GM08714 (cell line): ENCODE results near the gene UST.

Experiments used
- H3K4me3 ChIP-seq: fragments of 200-500 bp; sonication (Bioruptor generic); 2 replicates; pipeline ENCODE4 v1.5.1; 2014; ENCODE audit warnings: mild to moderate bottlenecking, low read length, inconsistent platforms
- ZNF274 ChIP-seq: IDR thresholded peaks from 2 replicates; pipeline ENCODE4 v1.6.1; 2012; ENCODE audit warnings: mild to moderate bottlenecking, low read depth, low read length

UST gene

GRCh38 chr6:149046822-149047246 lies 300.0 kb downstream of the UST start:
- peak overlapping the region; percentile 71; the same call in 1 of the 2 replicates for H3K4me3 ChIP-seq
- TF ChIP-seq ZNF274: no peak

DNA sequence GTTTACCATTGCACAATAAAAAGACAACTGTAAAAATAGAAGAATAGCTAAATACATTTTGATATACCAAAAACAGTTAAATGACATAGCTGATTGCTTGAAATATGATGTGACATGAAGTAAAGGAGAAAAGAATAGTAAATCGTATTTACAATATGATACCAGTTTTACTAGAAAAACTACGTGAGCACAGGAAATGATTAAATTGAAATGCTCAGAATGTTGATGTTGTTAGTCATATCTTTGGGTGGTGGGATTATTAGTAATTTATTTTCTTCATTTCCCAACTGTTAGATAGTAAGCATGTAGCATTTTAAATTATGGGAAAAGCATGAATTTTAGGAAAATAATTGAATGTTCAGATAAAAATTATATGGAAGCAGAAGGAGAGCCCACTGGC lies 302.4 kb downstream of the UST start:
- H3K4me3 ChIP-seq: no peak overlapping the region
- no peak for TF ChIP-seq ZNF274

DNA sequence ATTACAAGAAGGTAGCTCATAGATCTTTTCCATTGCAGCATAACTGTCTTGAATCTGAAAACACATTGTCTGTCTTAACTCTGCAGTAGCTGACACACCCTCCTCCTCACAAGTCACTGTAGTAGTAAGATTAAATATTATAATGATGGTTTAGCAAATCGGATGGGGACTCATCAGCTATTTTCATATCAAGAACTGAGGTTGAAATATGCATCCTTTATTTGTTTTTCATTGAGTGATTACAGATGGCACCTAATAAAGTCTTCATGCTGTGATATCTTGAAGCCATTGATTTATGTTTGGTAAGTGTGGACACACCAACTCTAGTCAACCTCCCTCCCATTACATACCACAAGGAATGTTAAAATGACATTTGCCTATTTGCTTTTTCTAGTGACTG lies 303.3 kb downstream of the UST start:
- H3K4me3 ChIP-seq: no peak overlapping the region
- TF ChIP-seq ZNF274: no peak

DNA sequence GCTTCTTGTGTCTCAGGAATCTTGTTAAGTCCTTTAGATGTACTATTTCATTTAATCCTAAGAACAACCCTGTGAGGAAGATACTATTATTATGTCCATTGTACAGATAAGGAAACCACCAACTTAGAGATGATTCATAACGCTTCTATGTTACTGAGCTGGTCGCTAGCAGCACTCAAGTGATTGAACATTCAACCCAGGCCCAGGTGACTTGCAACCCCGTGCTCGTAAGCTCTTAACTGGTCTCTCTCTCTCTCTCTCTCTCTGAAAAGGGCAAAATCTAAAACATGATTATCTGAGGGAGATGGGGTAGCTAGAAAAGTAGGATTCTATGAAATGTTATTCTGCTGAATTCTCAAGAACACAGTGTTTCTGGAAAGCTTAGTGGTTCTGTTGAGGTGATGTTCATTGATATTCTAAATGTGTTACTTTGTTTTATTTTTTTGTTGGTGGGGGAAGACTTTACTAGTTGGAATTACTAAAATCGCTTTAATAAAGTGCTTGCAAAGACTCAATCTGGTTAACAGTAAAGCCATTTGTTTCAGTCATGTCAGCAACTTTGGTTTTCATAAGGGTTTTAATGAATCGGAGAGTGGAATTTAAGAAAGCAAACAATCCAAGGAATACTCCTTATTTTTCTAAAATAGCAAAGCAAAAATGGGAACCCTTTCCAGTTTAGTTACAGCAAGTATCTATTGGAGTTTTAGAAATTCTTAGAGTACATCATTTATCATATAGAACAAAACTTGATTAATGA lies 305.7 kb downstream of the UST start:
- peak overlapping the region; percentile 24; the same call in 1 of the 2 replicates for H3K4me3 ChIP-seq
- no peak for TF ChIP-seq ZNF274

- no peak for TF ChIP-seq ZNF274
- H3K4me3 ChIP-seq: no peak overlapping the region
Measured at GRCh38 chr6:149053848-149054558, 307.2 kb downstream of the UST start.

DNA sequence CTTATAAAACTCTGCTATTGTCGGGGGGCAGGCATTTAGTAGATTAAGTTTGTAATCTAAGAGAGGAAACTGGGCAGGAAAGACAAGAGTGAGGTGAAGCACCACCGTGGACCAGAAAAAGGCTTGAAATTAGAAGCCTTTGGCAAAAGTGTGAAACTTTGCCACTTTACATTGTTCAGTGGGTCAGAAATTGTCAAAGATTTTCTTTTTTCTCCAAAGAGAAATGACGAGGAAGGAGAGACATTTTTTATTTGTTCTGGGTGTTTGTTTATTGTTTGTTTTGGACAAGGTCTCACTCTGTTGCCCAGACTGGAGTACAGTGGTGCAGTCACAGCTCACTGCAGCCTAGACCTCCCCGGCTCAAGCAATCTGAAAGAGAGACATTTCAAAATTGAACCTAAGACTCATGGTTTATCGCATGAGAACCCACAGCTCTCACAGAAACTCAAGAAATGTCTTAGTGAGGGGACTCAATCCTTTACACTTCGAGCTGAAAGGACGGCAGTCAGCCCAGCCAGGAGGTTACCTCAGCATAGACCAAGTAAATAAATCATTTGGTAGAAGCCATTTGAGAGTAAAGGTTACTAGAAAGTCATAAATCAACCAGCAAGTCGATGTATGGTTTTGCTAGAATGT lies 307.8 kb downstream of the UST start:
- no peak for TF ChIP-seq ZNF274
- no peak overlapping the region for H3K4me3 ChIP-seq

GRCh38 chr6:149055195-149055899 lies 308.5 kb downstream of the UST start:
- TF ChIP-seq ZNF274: no peak
- no peak overlapping the region for H3K4me3 ChIP-seq

DNA sequence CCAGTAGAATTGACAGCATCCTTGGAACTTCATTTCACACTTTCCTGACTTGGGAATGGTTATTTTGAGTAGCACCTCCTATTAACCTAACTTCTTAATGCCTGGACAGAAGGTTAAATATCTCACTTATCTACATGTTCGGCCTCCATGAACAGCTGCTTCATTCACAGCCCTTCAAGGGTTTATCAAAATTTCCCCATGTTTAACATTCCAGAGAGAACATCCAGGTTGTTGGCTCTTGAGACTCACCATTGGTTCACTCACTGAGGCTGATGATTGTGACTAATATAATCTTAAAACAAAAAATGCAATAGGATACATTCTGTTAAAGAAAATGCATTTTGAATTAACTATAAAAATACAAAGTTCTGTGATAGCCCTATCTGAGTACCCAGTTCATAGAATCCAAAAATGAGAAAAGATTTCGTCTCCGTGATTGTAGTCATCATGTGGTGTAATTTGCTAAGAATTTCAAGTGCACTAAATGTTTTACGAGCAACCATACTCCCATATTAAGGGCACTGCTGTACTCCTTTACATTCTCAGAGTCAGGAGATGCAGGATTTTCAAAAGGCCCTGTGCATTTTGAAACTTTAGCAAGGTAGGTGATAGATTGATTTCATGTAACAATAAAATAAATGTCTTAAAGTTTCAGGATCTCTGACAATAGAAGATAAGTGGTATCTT lies 310.1 kb downstream of the UST start:
- no peak overlapping the region for H3K4me3 ChIP-seq
- TF ChIP-seq ZNF274: no peak

- H3K4me3 ChIP-seq: no peak overlapping the region
- no peak for TF ChIP-seq ZNF274
Measured at GRCh38 chr6:149057464-149057840, 310.6 kb downstream of the UST start.

DNA sequence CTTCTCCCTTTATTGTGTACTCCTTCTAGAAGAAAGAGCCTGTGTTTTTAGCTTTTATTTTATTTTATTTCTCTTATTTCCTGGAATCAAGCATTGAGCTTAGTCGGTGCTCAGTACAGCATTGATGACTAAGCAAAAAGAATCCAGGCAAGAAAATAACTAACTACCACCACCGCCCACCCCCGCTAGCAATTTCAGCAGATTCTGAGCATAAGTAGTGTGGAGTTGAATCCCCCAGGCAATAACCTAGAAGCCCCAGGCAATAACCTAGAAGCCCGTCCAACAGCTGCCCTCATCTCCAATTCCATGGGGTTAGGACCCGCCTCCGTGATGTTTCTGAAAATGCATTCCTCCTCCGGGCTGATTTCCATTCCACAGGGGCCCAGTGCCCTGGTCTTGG lies 312.7 kb downstream of the UST start:
- H3K4me3 ChIP-seq: no peak overlapping the region
- no peak for TF ChIP-seq ZNF274

DNA sequence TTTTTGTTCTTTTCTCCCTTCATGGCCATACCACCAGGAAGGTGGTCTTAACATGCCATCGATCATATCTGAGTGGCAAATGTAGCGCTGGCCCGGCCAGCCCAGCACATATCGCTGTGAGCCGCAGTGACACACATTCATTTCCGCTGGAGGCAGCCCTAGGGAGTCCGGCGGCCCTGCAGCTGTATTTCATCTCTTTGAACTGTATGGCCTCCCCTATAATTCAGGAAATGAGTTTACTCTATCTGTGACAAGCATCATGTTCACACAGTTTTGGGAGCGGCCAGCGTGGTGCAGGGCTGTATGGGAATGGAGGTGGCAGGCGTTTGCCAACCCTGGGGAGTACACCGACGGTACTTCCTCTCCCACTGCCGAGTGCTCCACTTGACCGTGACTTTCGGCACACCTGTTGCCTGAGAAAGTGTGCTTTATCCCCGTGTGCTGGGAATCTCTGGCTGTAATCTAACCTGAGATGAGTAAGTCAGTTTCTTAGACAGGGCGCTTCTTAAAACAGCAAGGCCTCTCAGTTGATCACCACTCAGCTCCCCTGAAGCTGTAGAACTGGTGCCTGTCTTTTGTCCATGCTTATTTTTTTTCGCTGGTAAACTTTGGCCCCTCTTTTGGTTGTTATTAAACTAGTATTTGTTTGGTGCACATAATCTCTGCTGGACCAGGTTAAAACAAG lies 313.6 kb downstream of the UST start:
- H3K4me3 ChIP-seq: peak overlapping the region; percentile 15; the same call in 1 of the 2 replicates
- no peak for TF ChIP-seq ZNF274

DNA sequence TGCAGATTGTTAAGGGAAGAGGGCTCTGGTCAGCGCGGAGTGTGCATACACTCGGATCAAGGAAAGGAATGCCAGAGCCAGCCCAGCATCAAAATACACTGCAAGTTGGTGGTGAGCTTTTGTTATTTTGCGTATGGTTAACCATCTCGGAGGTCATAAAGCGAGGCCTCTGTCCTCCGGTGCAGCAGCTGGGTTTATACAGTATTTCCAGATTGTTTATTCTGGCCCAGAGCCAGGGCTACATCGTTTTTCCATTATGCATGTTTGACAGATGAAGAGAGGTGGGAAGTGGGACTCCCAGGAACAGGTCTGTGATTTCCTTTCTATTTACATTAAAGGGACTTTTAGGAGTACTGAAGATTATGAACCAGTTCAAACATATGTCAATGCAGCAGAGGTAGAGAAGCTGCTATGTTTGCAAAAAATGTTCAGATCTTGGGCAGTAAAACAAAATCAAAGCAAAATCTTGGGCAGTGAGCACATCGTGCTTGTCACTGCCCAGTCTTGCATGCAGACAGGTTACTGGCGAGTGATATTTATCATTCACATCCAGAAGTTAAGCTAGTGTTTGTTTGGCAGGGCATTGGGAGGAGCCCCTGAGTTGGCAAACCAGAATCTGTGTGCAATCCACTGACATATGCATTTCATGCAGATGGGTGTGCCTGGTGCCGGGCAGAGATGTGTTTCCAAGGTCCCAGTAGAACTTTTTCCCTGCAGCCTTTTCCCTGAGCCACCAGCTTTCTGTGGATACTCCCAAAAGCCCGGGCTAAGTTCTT lies 314.3 kb downstream of the UST start:
- TF ChIP-seq ZNF274: no peak
- H3K4me3 ChIP-seq: peak overlapping the region; percentile 15; the same call in 1 of the 2 replicates
